Testis (tissue), 2 donors: ENCODE results near the gene NEO1.

Source experiments
- CTCF ChIP-seq, 3 experiments: fragments of 450-650 bp in 2 of 3; fragments of 200-600 bp in 1 of 3; sonication (generic) in 1 of 3; IDR thresholded peaks; one replicate each; pipeline ENCODE4 v1.5.1; 2016 to 2019; ENCODE audit warnings: antibody characterized with exemption in 3 of 3, mild to moderate bottlenecking in 2 of 3, moderate library complexity in 1 of 3
- POLR2A ChIP-seq: fragments of 450-650 bp; IDR thresholded peaks from one replicate; pipeline ENCODE4 v1.6.1; 2017; ENCODE audit warnings: antibody characterized with exemption, mild to moderate bottlenecking, moderate library complexity

- TF ChIP-seq POLR2A (no peak), CTCF (IDR thresholded peaks at IDR 0.05) (no peak)
Measured at GRCh38 chr15:73153447-73153846, 101.2 kb downstream of the NEO1 start.
